DMS53 treated with DMSO at 0.1 percent for 48 hours (cell line): ENCODE measurements around the gene NOXA1.
A peak's percentile ranks its signal among the peaks of the same experiment; 100 is the strongest.

Experiments
- DNase-seq: peaks from one replicate; lab custom pipeline; 2025; ENCODE audit not compliant: unreplicated experiment; lab: John Stamatoyannopoulos, UW

The NOXA1 gene

DNA sequence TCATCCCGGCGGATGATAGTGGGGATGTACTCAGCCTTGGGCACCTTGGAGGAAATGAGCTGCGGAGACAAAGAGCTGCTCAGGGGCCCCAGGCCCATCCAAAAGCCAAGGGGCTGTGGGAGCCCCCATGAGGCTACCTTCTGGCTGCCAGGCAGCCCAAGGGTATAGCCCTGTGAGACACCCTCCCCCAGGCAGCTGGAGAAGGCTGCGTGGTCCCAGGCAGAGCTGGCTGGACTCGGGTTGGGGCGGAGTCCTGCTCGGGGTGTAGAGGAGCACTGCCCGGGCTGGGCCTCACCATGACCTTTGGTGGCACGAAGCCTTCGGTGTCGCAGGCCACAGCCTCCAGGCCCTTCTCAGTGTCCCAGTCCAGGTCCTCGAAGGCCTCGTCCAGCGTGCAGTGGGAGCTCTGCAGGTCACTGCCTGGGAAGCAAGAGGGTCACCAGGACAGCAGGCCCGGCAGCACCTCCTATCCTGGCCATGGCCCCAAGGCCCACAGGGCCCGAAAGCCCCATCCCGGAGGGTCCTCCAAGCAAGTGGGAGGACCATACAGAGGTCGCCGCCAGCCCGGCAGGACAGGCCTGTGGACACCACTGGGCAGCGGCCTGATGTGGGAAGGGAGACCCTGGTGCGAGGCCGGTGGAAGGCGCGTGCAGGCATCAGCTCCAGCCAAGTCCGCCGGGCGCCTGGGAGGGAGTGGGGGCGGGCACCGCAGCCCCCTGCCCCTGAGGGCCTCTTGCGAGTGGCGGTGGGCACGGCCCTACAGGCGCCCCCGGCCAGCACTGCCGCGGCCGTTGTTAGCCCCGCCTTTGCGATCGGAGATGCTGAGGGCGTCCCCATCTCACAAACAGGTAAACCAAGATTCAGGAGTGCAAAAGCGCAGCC is 29.8 kb downstream of the NOXA1 start:
- DNase-seq: no peak

DNA sequence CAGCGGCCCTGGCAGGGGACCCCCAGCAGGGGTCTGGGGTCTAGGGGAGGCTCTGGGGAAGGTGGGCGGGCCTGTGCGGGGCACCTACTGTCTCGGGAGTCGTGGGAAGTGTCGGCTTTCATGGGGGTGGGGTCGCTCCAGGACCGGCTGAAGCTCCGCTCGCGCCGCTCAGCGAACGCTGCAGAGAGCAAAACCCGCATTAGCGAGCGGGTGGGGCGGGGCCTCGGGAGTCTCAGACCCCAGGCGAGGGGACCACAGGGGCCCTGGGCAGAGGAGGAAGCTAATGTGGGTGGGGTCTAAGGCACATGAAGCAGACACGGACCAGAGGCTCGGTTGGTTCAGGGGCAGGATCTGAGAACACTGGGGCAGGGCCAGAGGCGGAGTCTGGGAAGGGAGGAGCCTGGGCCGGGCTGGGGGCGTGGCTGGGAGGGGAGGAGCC is 30.5 kb downstream of the NOXA1 start:
- DNase-seq: no peak

DNA sequence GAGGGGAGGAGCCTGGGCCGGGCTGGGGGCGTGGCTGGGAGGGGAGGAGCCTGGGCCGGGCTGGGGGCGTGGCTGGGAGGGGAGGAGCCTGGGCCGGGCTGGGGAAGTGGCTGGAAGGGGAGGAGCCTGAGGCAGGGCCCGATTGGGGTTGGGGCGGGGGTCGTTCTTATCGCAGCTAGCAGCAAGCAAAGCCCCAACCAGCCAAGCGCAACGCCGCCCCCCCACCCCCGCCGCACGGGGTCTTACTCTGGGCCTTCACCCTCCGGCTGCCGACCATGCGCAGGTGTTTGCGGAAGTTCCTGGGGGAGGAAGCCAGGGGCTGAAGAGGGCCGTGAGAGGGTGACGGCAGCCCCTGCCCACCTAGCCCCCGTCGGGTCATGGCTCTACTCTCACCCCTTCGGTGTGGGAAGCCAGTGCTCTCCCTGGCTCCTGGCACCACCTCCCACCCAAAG is 31.0 kb downstream of the NOXA1 start:
- no peak for DNase-seq

DNA sequence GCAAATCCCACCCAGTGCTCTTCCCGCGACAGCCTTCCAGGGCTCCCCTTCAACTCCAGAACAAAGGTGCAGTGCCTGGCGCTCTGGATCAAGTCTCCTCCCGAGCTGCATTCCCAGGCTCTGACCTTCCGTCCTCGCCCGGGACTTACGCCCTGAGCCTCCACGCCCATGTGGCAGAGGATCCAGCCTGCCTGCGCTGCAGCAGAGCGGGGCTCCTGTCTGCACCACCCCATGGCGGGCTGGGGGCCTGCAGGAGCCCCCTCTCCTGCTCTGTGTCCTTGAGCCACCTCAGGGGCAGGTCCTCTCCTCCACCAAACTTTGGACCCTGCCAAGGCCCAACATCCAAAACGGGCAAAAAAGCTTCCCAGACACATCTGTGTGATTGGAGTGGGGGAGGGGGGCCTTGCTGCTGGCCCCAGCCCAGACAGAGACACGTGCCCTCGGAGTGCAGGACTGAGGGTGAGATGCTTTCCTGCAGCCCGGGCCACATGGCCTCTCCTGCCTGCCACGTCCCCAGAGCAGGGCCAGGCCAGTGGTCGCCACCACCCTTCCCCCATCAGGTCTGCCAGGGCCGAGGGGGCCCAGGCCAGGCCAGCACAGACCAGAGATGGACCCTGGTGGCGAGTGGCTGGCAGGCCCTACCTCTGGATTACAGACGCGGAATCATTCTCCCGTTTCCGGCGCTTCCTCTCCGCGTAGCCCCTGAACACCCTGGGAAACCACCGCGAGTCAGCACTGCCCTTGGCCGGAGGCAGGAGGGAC is 31.6 kb downstream of the NOXA1 start:
- no peak for DNase-seq

DNA sequence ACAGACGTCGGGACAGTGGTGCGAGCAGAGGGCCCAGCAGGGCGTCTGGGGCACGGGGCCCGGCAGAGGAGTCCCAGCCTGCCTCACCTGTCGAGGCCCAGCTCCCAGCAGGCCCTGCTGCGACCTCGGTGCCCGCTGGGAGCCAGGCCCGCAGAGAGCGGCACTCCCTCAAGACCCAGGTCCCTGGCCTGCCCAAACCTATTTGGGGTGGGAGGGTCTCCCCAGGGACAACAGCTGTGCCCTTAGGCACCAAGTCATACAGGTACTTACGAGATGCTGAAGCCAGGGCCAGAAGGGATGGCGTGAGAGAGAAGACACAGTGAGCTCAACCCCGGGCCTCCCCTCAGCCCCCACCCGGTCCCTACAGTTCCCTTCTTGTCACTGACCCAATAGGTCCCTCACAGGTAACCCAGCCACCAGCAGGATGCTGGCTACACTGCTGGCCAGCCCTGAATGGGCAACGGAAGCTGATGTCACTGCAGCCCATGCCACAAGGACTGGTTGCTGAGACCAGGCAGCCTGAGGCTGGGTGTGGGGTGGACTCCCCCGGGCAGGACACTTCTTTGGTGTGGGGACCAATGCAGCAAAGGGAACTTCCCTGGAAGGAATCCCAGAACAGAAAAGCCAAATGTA is 32.3 kb downstream of the NOXA1 start:
- no peak for DNase-seq

DNA sequence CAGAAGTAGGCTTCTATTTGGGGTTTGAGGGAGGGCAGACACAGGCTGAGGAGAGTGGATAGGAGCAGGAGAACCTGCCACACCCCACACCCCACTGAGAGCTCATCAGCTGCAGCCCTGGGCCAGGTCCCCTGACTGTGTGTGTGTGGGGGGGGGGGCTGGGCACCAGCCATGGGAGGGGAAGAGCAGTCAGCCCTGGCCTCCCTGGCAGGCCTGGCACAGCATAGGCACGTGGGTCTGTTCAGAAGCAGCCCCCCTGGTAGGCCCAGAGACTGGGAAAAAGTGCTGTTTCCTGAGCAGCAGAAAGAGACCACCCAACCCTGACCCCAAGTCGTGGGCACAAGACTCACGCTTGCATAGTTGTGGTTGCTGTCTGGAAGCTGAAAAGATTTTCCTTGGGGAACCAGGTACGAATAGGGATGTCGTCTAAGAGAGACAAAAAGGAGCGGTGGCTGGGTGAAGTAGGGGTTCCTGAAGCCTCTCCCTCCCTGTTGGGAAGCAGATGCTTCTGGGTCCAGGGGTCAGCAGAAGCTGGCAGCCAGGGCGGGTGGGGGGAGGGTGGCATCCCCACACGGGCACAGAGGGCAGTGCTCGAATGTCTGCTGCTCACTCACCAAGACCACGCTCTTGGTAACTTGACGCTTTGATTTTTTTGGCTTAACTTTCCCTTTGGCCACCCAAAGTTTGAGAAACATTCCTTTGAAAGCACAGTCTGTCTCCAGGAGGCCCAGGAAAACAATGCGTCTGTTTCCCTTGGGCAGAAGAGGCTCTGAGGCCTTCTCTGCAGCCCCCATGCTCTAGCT is 33.1 kb downstream of the NOXA1 start:
- DNase-seq: no peak

DNA sequence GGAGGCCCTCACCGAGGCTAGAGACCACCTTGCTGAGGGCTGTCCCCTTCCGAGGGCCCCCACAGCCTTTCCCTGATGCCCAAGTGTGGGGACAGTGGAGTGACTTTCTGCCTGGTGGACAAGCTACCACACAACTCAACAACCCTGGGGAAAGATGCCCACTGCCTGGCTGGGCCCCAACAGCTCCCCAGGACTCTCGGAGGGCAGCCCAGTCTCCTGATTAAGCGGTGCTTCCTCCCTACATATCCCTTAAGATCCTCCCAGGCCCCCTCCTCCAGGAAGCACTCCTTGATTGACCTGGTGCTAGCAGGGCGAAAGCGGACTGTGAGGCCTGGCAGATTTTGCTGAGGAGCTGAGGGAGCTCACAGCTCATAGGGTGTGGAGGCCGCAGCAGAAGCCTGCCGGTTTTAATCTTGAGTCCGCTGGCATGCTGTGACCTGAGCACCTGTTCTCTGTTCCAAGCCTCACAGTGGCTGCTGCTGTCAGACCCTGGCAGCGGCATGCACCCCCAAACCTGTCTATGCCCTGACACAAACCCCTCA is 33.7 kb downstream of the NOXA1 start:
- DNase-seq: no peak

DNA sequence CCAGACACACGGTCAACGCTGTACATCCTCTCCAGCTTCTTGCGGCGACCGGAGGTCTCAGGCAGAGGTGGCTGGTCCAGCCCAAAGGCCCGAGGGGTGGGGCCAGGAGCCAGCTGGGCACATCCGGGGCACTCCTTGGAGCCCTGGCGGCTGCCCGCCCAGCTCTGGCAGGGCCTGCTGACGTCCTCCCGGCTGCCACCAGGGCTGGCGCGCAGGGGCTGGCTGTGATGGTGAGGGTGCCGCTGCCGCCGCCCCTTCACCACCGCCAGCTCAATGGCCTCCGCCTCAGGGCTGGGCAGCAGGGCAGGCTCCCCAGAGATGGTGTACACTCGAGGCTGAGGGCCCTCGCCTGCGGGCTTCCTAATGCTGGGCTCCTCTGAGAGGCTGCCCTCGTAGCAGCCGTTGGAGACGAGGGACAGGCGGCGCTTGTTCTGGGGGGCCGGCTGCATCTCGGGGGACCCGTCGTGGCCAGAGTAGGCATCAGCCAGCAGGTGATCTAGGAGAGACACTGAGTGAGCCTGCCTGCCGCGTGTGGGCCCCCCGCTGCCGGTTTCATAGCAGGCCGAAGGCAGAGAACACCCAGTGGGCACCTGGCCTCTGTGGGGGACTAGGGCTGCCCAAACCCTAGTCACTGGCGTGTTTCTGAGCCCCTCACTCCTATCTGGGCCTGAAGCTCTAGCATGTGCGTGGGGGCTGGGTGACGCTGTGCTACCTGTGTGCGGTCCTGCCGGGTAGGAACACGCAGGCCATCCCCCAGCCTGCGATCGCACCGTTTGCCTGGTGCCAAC is 34.4 kb downstream of the NOXA1 start:
- DNase-seq: no peak

DNA sequence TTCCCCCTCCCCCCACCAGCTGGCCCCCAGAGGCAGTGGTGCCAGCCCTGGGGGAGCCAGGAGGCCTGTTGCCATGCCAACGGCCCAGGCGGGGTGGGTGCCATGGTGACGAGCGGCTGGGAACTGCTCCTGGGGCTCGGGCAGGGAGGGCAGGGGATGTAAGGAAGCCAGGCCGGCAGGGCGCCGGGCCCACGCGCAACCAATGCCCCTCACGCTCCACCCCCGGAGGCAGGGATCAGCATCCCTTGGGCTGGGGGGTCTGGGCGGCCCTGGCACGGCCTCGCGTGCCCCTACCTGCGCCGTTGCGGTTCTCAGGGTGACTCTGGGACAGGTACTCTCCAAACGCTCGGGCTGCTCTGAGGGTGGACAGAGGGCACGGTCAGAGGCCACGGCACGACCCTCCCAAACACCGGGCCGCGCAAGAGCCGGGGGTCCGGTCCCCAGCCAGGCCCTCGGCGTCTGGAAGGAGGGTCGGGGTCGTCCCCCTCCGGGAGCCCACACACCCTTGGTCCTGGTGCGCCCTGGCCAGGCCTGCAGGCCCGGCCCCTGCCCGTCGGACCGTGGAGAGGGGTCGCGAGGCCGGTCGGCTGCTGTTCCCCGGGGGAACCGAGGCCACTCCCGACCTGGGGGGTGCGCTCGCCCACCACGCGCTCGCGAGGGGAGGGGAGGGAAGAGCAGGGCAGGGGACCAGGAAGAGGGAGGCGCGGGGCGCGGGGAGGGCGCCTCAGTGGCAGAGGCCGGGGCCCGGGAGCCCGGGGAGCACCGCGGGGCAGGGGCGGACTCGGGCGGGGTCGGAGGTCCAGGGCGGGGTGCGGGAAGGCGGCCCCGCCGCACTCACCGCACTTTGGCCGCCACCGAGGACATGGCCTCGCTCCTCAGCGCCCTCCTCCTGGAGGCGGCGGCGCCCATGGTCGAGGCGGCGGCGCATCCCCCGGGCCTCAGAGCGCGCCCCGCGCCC is 35.3 kb downstream of the NOXA1 start:
- DNase-seq: no peak

DNA sequence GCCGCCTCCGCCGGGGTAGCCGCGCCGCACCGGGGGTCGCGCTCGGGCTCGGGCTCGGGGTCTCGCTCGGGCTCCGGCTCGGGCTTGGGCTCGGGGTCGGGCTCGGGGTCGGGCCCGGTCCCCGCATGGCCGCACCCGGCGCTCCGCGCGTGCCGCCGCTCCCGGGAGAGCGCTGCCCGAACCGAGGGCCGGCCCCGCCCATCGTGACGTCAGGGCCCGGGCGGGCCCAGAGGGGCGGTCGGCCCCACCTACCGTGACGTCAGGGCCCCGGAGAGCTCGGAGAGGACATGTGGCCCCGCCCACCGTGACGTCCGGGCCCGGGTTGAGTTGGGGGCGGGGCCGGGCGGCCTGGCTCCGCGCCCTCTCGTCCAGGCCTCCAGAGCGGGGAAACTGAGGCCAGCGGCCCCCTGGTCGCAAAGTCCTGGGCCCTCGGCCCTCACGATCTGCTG is 36.0 kb downstream of the NOXA1 start, which contains the start of gene NSMF:
TSS of gene NSMF (minus strand) at position 183 of the 449 bp plus-strand sequence. CDS start 232 bp downstream, outside the sequence.
- DNase-seq: peak; percentile 81

DNA sequence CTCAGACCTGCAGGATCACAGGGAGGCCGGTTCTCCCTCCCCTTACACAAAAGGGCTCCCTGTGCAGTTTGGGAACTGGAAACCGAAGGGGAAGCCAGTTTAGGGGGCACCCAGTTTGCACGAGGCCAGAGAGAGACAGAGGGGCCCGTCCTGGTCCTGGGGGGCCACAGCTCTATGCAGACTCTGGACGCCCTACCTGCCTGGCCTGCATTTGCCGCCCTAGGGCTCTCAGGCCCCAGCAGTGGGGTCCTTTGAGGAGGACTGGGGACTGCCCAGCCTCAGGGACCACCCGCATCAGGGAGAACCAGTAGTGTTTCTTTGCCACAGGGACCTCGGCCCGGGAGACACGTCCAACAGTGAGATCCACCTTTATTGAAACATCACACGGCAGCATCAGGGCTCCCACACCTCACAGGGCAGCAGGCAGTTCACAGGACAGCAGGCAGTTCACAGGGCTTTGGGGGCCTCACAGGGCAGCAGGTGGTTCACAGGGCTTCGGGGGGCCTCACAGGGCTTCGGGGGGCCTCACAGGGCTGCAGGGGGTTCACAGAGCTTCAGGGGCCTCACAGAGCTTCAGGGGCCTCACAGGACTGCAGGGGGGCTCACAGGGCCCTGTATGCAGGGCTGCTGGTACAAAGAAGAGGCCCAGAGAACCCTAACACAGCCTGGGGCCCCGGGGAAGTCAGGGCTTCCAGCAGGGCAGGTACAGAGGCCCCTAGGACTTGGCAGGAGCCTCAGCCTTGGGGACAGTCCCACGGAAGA is 36.6 kb downstream of the NOXA1 start:
- no peak for DNase-seq

DNA sequence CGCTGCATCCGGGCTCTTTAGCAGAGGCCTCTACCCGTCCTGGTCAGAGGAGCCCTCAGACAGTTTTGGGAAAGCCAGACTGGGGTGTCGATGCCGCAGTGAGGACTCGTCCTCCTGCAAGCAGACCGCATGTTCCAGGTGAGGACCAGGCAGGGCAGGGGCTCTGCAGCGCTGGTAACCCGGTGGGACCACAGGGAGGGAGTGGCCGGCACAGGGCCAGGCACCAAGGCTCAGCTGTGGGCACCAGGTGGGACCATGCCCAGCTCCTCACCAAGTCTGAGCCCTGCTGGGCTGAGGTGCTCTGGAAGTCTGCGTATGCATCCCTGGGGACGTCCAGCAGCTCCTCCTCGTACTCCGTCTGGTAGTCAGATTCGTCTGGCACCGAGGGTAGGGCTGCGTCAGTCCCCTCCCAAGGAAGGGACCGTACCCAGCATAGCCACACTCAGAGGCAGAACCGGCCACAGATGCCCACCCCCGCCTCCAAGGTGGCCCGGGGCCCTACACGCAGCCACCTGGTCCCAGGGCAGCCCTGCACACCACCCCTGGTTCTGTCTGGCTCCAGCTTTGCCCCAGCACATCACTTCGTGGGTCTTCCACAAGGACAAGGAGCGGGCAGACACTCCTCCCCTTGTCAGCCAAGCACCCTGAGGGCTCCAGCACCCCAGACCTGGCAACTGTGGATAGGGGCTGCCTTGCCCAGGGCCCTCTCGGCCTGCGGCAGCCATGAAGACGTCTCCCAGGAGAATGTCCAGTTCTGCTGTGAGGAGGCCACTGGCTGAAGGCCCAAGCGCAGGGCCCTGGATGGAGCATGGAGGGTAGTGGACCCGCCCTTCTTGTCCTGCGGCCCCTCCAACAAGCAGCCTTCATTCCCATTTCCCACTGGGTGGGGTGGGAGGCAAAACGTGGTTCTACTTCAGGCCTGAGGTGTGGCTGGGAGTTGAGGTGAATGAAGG is 37.4 kb downstream of the NOXA1 start:
- DNase-seq: no peak

DNA sequence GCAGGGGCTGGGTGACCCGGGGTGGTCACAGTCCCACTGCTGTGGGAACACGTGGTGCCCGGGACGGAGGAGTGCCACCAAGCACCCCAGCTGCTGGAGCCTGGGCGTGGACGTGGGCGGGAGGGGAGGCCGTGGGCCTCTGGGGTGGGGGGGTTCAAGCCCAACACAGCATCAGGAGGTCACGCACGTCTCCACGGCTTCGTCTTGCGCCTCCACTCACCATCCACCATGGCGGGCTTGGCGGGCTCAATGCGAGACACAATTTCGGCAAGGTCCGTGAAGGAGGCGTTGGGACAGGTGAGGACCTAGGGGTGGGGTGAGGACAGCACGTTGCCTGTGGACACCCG is 38.1 kb downstream of the NOXA1 start:
- DNase-seq: no peak

DNA sequence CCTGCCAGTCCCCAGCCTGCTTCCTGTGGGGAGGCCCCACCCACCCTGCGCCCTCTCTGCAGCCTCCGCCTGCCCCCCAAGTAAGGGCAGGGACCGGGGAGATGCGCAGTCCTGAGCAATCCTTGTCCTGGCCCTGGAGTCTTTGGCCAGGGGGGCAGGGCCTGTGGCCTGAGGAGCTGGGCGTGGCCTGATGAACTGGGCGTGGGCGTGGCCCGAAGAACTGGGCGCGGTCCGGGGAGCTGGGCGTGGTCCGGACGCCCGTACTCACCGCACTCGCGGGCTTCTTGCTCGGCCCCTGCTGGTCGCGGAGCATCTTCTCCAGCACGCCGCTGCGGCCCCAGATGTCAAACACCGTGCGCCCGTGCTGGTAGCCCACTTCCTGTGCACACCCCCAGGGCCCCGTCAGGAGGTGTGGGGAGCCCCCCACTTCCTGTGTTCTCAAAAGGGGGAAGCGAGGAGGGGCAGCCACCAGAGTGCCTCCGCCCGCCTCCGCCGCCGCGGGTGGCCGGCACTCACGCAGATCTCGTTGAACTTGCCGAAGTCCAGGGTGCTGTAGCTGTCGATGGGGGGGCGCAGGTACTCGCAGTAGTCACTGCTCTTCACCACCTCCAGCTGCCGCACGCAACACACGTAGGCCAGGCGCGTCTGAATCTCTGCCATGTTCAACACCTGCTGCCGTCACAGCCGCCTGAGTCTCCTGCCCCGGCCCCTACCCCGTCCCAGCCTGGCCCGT is 38.6 kb downstream of the NOXA1 start:
- DNase-seq: no peak

DNA sequence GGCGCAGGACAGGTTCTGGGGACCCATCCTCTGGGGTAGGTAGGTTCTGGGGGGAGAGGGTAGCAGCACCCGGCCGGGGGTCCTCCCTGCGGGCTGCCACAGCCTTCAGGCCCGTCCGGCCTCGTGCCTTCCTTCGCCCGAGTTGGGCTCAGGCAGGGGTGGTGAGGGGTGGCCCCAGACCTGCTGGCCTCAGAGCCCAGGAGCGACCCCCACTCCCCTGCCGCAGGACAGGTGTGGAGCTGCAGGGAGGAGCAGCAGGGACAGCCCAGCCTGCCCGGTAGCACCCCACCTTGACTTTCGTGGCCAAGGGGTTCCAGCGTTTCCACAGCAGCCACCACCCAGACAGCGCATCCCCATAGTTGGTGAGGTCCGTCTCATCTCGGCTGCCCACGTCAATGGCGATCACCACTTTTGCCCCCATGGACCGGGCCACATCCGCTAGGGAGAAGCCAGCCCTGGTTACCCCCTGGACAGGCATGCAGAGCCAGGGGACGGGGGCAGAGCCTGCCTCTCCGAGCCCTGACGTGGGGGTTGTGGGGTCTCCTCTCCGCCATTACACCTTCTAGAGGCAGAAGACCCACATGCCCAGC is 39.3 kb downstream of the NOXA1 start:
- DNase-seq: no peak
